Fibroblast of the aortic adventitia (primary cell): ENCODE measurements around the gene LHCGR. TPM values are rescaled to one million over a fixed set of nuclear protein-coding genes. Genes with fewer than 3 reads are reported as not detected.
"Not testable (repeated sequence)": the region's sequence is repeated elsewhere in the genome, so short reads cannot be mapped to it uniquely, and the experiment has no call there.

ENCODE experiments used
- DNase-seq: peaks from one replicate; pipeline ENCODE4 v3.0.0-alpha.2; 2010; ENCODE audit warnings: low read depth
- H3K4me3 ChIP-seq: 2 replicates; pipeline ENCODE4 v1.5.1; 2011; ENCODE audit warnings: low read depth, mild to moderate bottlenecking, control low read depth, low read length, moderate library complexity
- CTCF ChIP-seq: IDR thresholded peaks from 2 replicates; pipeline ENCODE4 v1.5.1; 2011; ENCODE audit warnings: mild to moderate bottlenecking, low read length, control low read depth, inconsistent platforms; ENCODE audit not compliant: insufficient read depth
- total RNA-seq: library from RNA; depleted of rRNA; stranded (reverse); fragments of >200 nt; gene quantifications from 2 replicates; pipeline ENCODE4 v1.2.3, GENCODE V29; 2012; ENCODE audit warnings: low replicate concordance

The LHCGR gene
- total RNA-seq, 1 donor: not detected

GRCh38 chr2:48749291-48750127, 6.0 kb downstream of the LHCGR start:
- no peak for DNase-seq

GRCh38 chr2:48747319-48747718, 8.2 kb downstream of the LHCGR start:
- no peak overlapping the region for H3K4me3 ChIP-seq
- no peak for DNase-seq
- no peak for TF ChIP-seq CTCF

More at GRCh38 chr2:48749291-48750127, 6.0 kb downstream of the LHCGR start:
- TF ChIP-seq CTCF: no peak
- H3K4me3 ChIP-seq: no peak overlapping the region

- DNase-seq, H3K4me3 ChIP-seq: not testable (repeated sequence)
These were observed 16.3 kb downstream of the LHCGR start for GRCh38 chr2:48739236-48739635.

- no peak overlapping the region for H3K4me3 ChIP-seq
- no peak for TF ChIP-seq CTCF
- no peak for DNase-seq
These were observed 16.7 kb downstream of the LHCGR start for GRCh38 chr2:48738806-48739205.

- H3K4me3 ChIP-seq: no peak overlapping the region
These were observed 19.3 kb downstream of the LHCGR start for GRCh38 chr2:48736251-48736650.

GRCh38 chr2:48734576-48735303, 20.8 kb downstream of the LHCGR start:
- no peak overlapping the region for H3K4me3 ChIP-seq
- TF ChIP-seq CTCF: no peak
- no peak for DNase-seq

More at GRCh38 chr2:48736251-48736650, 19.3 kb downstream of the LHCGR start:
- TF ChIP-seq CTCF: no peak
- DNase-seq: no peak

- no peak for DNase-seq
These were observed 22.4 kb downstream of the LHCGR start for GRCh38 chr2:48733067-48733503.

More at GRCh38 chr2:48733067-48733503, 22.4 kb downstream of the LHCGR start:
- no peak for TF ChIP-seq CTCF
- no peak overlapping the region for H3K4me3 ChIP-seq
